OCI-LY7 (cell line): Measurements from ENCODE around the gene RABEPK.

Experiments used
- CTCF ChIP-seq: fragments of 200-600 bp; sonication (generic); conservative IDR thresholded peaks from 2 replicates; pipeline ENCODE4 v1.5.1; 2014; ENCODE audit warnings: mild to moderate bottlenecking, antibody characterized with exemption, low read length, moderate library complexity, mixed read lengths
- EZH2phosphoT487 ChIP-seq: fragments of 200-600 bp; sonication (generic); IDR thresholded peaks from 2 replicates; pipeline ENCODE4 v1.6.1; 2018; ENCODE audit warnings: low read depth, borderline replicate concordance, mild to moderate bottlenecking, mixed run types, antibody characterized with exemption, low read length, moderate library complexity, mixed read lengths

GRCh38 chr9:125156551-125156950 is 43.8 kb upstream of the RABEPK start:
- TF ChIP-seq CTCF = no peak
- TF ChIP-seq EZH2phosphoT487 = no peak
